Prostate gland (tissue), 2 donors: Measurements from ENCODE around the gene LRCH1.

Experiments
- POLR2A ChIP-seq: fragments of 450-650 bp; IDR thresholded peaks from one replicate; pipeline ENCODE4 v1.6.1; 2016; ENCODE audit warnings: antibody characterized with exemption, mild to moderate bottlenecking
- TF ChIP-seq, protein P1 (sequence below), 4 experiments: fragments of 200-600 bp in 2 of 4; fragments of 450-650 bp in 2 of 4; sonication (generic) in 2 of 4; IDR thresholded peaks; 1 replicate in 3 of 4; 2 replicates in 1 of 4; pipeline ENCODE4 v1.5.1; 2016 to 2019; ENCODE audit warnings: antibody characterized with exemption in 4 of 4, mild to moderate bottlenecking in 2 of 4, moderate library complexity in 2 of 4

DNA sequence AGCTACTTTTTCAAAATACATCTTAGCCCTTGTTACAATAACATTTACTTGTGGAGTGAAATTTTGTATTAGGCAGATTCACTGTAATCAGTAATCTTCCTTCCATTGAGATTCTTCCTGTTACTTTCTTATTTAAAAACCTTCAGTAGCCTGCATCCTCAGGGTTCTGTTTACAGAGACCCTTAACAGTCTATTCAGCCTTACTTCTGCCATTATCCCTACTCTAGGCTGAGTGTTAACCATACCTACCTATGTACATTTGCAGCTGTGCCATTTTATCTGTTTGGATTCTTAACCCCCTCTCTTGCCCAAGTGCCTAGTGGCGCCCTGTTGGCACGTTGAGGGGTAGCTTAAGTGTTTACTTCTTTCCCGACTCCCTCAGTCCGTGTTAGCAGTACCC is 71.9 kb downstream of the LRCH1 start:
- TF ChIP-seq, protein P1, sequence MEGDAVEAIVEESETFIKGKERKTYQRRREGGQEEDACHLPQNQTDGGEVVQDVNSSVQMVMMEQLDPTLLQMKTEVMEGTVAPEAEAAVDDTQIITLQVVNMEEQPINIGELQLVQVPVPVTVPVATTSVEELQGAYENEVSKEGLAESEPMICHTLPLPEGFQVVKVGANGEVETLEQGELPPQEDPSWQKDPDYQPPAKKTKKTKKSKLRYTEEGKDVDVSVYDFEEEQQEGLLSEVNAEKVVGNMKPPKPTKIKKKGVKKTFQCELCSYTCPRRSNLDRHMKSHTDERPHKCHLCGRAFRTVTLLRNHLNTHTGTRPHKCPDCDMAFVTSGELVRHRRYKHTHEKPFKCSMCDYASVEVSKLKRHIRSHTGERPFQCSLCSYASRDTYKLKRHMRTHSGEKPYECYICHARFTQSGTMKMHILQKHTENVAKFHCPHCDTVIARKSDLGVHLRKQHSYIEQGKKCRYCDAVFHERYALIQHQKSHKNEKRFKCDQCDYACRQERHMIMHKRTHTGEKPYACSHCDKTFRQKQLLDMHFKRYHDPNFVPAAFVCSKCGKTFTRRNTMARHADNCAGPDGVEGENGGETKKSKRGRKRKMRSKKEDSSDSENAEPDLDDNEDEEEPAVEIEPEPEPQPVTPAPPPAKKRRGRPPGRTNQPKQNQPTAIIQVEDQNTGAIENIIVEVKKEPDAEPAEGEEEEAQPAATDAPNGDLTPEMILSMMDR (IDR thresholded peaks at IDR 0.05) = no peak
- no peak for TF ChIP-seq POLR2A
